Activated CD4-positive, alpha-beta T cell treated with anti-CD3 and anti-CD28 coated beads, Interleukin-2, amount 50 U/mL, for 1 hour (primary cell): ENCODE data around the gene KIAA2012.

Experiments
- DNase-seq: peaks from one replicate; pipeline ENCODE4 v3.0.0-alpha.2; 2020

Gene KIAA2012

DNA sequence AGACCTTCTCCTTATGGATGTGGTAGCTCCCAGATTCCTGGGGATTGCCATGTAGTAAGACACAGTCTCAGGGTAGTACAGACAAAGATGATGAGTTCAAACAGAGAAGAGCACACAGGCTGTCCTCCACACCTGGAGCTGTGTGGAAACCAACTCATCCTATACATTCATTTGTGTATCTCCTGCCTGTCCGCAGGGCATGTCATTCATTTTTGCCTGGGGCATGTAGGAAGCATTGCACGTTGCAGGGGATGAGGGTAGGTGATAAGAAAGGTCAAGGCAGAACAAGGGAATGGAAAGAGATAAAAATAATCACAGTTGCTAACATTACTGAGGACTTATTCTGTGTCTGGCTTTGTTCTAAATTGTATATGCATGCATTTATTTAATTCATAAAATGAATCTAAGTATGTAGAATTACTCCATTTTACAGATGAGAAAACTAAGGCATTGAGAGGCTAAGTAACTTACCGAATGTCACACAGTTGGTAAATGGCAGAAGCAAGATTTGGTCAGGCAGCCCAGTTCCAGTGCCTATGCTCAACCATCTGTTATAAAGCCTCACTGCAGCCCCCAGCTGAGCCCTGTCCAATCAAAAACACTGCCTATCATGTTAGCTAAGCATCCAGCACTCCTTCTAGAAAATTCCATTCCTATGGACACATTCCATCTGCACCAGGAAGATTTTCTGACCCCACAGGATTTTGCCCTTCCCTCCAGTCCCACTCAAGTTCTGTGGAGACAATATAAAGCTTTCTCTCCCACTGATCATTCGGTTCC, 84.3 kb downstream of the KIAA2012 start:
- DNase-seq, result no peak

DNA sequence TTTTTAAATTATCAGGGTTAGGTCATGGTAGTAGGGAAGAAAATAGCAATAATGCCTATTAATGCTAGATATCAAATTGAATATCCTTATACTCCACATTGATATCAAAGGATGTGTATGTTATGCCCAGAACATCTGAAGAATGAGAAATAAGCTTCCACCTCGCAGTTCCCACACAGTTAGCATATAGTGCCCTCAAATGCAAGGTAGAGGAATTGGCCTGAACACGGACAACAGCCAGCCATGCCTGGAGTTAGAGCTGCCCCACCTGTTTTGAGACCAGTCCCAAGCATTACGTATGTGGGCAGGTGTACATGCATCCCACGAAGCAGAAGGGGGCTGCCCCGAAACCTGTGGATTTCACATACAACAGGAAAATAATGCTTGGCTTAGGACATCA, 85.7 kb downstream of the KIAA2012 start:
- DNase-seq, result no peak

DNA sequence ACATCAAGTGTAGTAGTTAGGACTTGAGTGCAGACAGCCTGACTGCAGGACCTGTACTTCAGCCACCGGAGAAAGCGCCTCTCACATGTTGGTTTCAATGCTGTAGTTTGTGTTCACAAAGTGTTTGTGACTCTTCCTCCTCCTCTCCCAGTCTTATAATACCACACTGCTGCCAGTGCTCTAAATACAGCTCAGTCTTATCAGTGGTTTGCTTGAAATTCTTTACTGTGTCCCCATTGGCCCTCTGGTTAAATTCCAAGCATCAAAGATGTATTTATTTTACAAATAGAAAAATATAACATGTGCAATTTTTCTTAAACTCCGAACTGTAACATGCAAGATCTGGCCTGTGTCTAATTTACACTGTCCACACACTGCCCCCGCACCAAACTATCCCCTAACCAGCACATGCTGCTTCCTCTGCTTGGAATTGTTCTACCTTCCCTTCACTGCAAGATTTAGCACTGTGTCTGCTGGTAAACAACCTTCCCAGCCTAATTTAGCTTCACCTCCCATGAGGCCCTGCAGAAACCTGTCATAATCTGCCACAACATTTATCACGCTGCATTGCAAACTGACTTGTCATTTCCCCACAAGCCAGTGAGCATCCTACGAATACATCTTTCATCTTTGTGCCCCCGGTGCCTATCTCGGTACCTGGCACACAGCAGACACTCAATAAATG, 88.2 kb downstream of the KIAA2012 start:
- DNase-seq, result no peak

GRCh38 chr2:202164411-202164810, 91.4 kb downstream of the KIAA2012 start:
- DNase-seq, result no peak

DNA sequence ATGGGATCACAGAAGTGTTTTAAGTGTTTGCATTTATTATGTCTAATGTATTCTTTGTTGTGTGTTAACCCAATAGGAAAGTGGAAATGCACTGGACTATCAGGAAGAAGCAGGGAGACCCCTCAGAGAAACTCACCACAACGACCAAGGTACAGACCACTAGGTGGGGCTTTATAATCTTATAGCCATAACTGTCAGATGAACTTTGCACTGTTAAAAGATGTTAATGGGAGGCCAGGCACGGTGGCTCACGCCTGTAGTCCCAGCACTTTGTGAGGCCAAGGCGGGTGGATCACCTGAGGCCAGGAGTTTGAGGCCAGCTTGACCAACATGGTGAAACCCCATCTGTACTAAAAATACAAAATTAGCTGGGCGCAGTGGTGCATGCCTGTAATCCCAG, 92.2 kb downstream of the KIAA2012 start:
- DNase-seq, result no peak

DNA sequence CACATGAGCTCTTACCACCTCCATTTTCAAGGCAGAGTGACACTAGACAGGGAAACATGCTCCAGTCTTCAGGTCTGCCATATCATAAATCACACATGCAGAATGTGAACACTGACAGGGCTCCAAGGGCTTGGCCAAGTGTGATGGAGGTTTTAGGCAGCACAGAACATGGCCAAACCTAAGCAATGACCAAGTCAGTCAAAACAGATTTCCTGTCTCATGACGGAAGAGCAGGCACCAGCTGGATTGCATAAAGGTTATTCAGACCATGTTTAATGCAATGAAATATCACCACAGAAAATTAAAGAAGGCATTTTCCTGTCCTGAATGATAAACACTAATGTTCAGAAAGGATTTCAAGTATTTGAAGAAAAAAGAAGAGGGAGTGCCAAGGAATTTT, 92.9 kb downstream of the KIAA2012 start:
- DNase-seq, result no peak

GRCh38 chr2:202169131-202169530, 96.1 kb downstream of the KIAA2012 start:
- DNase-seq, result no peak

GRCh38 chr2:202169832-202170424, 96.9 kb downstream of the KIAA2012 start:
- no peak for DNase-seq

DNA sequence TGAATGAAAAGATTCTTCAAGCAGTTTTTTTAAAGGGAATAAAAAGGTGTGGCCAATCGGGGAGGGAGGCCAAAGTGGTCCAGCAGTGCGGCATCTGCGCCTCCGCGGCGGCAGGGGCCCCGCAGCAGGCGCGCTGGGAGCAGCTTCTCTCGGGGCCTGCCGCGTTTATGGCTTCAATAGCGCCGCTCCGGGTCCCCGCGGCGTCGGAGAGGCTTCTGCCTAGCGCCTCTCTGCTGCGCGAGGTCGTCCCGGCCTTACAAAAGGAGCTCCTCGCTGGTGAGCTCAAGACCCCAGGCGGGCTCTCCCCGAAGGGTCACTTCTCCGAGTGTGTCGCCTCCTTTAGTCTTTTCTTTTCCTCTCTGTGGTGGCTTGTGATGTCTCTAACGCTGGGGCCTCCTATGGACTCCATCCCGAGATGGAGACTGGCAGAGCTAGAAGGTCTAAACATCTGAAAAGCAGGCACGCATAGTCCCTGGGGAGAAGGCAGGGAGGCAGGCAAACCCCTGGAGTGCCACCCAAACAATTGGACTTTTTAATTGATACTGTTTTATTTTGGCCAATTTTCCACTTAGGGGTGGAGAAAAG, 98.3 kb downstream of the KIAA2012 start:
- no peak for DNase-seq

- no peak for DNase-seq
Measured at GRCh38 chr2:202172439-202173211, 99.6 kb downstream of the KIAA2012 start.

DNA sequence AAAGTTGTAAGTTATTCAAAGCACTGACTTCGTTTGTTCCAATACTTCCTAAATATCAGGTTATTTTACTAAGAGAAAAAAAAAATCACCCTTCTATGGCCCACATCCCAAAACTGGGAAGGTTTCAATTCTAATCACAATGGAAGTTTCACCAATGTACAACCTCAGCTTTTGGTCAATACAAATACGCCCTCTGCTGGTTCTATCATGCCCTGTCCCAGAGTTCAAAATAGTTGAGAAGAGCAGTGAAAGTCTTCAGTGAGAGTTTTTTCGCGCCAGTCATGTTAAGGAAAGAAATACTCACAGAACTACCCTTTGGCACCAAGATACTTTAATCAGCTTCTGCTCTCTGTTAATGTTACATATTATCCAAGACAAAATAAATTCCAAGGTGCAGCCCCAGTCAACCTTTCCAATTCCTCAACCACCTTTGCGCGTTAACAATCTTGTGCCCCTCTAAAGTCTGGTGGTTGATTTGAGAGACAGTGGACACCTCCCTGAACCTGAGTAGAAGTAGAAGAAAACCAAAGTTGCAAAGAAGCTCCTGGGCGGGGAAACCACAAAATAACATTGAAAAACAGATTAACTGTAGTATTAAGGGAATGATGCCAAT, 105.4 kb downstream of the KIAA2012 start:
- DNase-seq, result peak; percentile 38

GRCh38 chr2:202184557-202184956, 111.5 kb downstream of the KIAA2012 start:
- no peak for DNase-seq

- DNase-seq, result no peak
Measured at GRCh38 chr2:202185156-202185555, 112.1 kb downstream of the KIAA2012 start.

DNA sequence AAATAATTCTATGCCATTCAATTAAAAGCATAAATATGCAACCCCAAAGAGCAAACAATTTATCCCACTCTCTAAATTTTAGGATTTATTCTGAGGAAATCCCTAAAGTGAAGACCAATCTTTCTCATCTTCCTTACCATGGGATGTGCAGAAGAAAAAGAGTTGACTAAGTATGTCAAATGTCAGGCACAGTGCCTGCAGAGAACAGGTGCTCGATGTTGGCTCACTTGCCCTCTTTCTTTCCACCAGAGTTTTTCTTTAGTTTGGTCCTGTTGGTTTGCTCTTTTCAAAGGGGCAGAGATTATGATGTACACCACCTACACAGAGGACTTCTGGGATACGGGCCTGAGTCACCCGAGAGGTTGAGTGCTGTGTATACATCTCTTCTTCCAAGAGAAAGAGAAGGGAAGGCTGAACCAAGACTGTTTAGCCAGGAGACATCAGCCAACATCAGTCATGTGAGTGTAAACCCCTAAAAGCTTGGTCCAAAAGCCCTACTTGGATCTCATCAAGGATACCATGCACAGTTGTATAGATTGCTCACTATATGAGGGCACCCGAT, 113.7 kb downstream of the KIAA2012 start:
- no peak for DNase-seq

DNA sequence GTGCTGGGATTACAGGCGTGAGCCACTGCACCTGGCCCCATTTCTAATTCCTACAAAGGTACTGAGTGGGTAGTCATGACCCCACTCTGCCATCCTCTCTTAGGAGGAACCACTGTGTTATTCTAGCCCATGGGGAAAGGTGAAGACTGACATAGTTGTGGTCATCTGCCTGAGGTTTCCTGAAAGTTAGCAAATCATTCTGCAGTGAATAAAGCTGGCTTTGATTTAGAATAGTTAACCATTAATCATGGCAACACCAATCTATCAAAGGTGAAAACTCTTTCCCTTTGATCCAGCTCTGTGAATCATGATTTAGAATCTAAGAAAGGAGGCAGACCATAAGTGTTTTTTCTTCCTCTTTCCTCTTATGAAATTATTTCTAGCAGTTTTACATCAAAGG, 114.5 kb downstream of the KIAA2012 start:
- DNase-seq, result no peak

DNA sequence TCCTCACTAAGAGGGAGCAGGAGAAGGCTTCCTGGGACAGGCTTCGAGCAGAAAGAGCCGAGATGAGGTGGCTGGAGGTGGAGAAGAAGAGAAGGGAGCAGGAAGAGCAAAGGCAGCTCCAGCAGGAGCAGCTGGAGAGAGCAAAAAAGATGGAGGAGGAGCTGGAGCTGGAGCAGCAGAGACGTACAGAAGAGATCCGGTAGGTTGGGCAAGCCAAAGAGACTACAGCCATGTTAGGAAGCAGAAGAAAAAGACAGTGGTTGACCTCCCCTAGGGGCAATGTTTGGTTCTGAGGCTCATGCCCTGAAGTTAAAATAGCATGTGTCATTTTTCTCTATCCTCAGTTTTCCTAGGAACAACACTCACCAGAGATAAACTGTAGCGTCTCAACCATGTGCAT, 120.2 kb downstream of the KIAA2012 start:
- DNase-seq, result no peak

- no peak for DNase-seq
Measured at GRCh38 chr2:202193881-202194353, 120.9 kb downstream of the KIAA2012 start.

GRCh38 chr2:202194418-202194817, 121.4 kb downstream of the KIAA2012 start:
- no peak for DNase-seq

DNA sequence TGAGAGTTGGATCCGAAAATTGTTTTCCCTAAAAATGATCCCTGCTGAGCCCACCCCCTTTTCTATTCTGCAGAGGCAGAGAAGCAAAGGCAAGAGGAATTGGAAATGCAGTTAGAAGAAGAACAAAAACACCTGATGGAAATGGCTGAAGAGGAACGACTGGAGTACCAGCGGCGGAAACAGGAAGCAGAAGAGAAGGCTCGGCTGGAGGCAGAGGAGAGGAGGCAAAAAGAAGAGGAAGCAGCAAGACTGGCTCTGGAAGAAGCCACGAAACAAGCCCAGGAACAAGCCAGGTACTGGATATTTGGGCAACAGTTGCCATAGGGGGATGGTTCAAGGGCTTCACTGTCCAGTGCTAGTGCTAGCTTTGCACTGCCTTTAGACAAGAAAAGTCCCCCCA, 123.7 kb downstream of the KIAA2012 start:
- no peak for DNase-seq

DNA sequence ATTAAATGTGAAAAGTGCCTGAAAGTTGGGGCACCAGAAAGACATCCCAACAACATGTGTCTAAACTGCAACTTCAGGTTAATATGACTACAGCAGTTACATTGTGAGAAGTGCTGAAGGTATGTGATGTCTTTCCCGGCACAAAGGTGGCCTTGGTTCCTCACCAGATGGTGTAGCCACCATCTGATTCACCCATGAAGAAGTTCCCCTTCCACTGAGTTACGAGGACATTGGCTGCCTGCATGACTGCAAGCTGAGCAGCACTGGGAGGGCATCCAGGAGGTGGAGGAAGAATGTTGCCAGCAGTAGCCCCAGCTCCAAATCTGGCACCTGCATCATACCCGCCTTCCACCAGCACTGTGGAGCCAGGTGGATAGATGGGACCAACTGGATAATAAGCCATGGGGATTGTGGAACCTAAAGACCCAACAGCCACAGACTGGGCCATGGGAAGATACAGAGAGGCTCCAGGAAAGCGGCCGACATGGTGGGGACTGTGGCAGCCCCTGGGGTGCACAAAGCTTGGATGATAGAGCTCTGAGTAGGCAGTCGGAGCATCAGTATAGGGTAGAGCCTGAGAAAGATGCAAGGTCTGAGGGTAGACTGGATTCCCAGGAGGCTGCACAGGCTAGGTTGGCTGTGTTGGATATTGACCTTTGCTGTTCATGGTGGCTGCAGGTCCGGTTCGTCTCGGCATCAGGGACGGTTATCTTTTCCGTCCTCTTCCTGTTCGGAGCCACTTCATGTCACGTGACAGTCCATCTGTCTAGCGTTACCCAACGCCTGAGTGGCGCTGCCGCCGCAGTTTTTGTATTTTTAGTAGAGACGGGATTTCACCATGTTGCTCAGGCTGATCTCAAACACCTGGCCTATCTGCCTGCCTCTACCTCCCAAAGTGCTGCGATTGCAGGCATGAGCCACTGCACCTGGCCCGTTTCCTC, 128.4 kb downstream of the KIAA2012 start:
- DNase-seq, result no peak

GRCh38 chr2:202203348-202203747, 130.3 kb downstream of the KIAA2012 start:
- no peak for DNase-seq
